ENCODE results near the gene GHRHR.

DNA sequence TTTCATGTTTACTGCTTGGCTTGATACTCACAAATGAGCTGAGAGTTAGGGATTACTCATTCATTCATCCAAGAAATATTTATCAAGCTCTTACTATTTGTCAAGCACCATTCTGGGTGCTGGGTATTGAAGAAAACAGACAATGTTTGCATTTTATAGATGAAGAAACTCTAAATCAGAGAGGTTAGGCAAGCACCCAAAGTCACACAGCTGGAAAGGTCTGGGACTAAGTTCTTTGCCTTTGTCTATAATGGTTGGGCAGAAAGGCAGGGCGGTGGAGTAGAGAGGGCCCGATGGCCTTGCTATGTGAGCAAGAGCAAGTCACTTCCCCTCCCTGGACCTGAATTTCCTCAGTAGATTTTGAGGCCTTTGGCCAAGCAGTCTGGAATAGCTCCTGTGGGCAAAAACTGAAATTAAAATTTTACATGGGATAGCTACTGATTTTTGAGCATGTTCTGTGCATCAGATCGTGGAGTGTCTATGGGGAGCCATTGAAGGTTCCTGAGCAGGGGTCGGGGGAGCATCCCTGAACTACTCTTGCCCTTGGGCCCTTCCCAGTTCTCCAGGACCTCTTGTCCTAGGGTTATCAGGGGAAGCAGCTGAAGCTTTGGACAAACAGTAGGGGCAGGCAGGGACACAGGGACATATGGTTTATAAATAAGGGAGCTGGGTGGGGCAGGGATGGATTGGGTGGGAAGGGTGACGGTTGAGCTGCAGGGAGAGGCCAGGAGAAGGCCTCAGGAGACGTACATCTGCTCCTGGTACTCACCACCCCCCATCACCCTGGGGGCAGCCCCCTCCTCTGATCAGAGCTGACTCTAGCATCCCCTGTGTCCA, 28.8 kb upstream of the GHRHR start:
- TF ChIP-seq, protein P1, sequence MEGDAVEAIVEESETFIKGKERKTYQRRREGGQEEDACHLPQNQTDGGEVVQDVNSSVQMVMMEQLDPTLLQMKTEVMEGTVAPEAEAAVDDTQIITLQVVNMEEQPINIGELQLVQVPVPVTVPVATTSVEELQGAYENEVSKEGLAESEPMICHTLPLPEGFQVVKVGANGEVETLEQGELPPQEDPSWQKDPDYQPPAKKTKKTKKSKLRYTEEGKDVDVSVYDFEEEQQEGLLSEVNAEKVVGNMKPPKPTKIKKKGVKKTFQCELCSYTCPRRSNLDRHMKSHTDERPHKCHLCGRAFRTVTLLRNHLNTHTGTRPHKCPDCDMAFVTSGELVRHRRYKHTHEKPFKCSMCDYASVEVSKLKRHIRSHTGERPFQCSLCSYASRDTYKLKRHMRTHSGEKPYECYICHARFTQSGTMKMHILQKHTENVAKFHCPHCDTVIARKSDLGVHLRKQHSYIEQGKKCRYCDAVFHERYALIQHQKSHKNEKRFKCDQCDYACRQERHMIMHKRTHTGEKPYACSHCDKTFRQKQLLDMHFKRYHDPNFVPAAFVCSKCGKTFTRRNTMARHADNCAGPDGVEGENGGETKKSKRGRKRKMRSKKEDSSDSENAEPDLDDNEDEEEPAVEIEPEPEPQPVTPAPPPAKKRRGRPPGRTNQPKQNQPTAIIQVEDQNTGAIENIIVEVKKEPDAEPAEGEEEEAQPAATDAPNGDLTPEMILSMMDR (IDR thresholded peaks at IDR 0.05; ENCODE audit: low read depth, low read length, poor library complexity, severe bottlenecking) = no peak
- no peak for TF ChIP-seq EZH2phosphoT487 (IDR thresholded peaks at IDR 0.05; ENCODE audit: borderline replicate concordance, low read length)
